ENCODE data around the gene KIT.

KIT gene

DNA sequence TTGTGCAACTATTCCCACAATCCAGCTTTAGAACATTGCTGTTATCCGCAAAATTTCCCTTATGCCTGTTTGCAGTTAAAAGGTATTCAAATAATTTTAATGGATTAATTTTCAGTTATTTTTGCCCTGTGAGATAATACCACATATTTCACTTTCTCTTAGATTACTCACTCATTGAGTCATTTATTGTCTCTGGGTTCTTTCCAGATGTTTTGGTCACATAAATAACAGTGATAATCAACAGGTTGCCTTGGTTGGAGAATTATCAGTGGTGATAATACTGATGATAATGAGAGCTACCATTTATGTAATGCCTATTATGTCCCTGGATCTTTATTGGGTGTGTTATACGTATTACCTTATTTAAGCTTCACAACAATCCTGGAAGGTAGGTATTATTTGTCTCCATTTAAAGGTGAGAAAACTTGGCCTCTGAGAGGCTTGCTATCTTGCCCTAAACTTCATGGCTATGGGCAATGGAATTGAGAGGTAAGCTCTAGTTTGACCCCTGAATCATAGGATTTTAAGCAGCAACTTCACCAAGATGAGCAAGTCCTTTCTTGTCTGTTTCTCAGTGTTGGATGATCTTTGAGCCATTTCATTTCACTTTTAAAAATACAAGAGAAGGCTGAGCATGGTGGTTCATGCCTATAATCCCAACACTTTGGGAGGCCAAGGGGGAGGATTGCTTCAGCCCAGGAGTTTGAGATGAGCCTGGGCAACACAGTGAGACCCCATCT, 87.4 kb downstream of the KIT start:
- DNase-seq (no peak), ATAC-seq (no peak)

DNA sequence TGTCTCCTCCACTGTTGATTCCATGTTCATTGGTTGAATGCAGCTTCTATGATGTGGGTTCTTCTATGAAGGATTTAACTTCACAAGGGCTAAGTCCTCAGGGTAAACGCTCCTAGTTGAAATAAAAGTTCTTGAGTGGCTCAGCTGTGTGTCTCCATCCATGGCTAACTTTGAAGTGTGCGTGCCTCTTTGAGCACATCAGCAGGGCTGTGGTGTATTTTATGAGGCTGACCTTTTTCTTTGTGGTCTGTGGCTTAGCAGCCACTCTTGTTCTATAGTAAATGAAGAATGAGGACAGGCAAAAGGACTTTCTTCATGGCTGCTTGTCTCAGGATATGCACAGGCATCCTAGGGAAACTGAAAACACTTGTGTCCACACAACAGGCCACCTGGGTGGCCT, 88.5 kb downstream of the KIT start:
- DNase-seq (peak; percentile 10), ATAC-seq (peak; percentile 80)

DNA sequence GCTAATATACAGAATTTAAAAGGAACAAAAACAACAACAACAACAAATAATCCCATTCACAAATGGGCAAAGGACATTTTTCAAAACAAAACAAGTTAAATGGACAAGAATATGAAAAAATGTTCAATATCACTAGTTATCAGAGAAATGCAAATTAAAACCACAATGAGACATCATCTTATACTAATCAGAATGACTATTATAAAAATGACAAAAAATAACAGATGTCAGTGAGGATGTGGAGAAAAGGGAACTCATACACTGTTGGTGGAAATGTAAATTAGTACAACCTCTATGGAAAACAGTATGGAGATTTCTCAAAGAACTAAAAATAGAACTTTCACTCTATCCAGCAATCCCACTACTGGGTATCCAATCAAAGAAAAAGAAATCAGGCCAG, 92.6 kb downstream of the KIT start:
- ATAC-seq (no peak), DNase-seq (no peak)

DNA sequence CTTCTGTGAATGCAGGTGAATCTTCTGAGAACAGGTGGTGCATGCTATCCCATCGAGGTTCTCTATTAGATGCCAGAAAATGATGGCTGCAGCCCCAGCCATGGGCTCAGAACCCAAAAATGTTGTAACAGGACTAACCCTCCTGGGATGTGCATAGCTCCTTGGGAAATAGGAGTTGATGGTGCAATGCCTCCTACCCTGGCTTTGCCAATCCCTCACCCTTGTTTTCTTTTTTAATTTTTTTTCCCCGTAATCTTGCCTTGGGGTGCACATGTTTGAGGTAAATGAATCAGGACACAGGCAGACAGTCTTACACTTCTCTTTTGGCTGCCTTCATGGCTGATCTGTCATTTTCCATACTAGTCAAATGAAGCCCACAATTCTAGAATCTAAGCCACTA, 96.6 kb downstream of the KIT start:
- no peak for DNase-seq
- ATAC-seq = no peak

DNA sequence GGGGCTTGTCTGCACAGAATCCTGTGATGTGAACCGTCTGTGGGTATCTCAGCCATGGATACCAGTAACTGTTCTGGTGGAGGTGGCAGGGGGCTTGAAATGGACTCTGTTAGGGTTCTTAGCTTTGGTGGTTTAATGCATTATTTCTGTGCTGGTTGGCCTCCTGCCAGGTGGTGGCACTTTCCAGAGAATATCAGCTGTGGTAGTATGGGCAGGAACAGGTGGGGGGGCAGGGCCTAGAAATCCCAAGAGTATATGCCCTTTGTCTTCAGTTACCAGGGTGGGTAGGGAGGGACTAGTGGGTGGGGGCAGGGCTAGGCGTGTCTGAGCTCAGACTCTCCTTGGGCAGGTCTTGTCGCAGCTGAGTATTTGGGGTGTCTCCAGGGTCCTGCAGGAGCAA, 106.7 kb downstream of the KIT start:
- DNase-seq = no peak
- ATAC-seq = no peak

DNA sequence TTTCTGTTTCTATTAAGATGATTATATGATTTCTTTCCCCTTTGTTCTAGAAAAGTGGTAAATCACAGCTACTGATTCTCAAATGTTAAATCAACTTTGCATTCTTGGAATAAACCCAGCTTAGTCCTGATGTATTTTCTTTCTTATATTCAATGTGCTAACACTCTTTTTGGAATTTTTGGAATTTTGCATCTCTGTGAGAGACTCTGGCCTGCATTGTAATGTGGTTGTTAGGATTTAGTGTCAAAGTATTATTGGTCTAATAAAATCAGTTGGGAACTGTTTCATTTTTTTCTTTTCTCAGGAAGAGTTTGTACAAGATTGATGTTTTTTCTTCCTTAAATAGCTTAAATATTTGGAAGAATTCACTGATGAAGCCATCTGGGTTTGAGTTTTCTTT, 109.6 kb downstream of the KIT start:
- no peak for DNase-seq
- ATAC-seq = no peak

DNA sequence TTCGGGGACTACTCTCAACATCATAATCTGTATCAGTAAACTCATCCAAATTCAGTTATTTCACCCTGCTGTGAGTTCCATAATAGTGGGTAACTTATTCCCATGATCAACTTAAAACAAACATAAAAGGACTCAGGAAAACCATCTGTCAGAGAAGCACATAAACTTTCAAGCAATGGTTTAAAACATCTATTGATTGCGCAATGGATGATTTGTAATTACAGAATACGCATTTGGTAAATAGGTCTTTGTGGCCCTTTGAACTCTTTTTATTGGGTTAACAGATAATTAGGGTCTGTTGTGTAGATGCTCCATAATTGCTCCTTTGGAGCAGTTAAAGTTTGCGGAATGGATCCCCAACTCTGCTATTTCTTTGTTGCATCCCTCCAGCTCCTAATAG, 115.3 kb downstream of the KIT start:
- DNase-seq = no peak
- no peak for ATAC-seq

DNA sequence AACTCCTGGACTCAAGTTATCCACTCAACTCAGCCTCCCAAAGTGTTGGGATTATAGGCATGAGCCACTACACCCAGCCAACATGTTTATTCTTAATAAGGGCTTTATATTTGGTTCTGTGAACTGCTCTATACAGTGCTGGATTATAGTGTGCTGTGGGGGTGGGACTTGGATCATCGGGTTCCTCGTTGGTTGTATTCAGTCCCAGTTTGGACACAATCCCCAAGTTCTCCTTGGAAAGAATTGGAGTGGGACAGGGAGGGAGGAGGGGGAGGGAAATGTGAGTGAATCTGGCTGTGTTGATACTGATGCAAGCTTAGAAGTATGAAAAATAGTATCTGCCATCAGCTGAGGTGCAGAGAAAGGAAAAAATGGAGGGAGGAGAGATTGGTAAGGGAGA, 121.3 kb downstream of the KIT start:
- ATAC-seq = no peak
- DNase-seq = no peak

DNA sequence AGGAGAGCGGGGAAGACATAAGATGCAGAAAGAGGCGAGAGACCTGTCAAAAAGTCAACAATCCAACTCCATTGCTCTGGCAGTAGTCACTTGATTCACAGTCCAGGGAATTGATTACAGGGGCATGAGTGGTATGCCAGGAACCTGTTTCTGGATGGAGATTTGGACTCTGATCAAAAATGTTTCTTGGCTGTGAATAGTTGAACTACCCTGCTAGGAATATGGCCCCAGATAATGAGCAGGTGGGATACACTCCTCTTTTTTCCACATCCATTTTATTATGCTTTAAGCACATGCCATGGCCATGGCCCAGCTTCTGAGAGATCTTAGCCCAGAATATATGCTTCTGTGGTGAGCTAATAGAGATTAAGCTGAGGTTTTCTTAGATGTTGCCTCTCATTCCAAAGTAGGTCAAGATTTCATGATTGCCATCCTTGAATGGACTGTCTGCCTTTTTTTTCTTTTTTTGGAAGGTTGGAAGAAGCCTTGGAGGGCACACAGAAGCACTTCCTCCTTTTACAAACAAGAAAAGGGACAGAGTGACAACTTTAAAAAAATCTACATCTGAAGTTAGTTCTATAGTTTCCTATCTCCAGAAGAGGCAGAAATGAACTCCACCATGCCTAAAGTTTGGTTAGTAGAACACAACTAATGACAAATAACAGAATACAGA, 121.9 kb downstream of the KIT start:
- no peak for DNase-seq
- no peak for ATAC-seq

DNA sequence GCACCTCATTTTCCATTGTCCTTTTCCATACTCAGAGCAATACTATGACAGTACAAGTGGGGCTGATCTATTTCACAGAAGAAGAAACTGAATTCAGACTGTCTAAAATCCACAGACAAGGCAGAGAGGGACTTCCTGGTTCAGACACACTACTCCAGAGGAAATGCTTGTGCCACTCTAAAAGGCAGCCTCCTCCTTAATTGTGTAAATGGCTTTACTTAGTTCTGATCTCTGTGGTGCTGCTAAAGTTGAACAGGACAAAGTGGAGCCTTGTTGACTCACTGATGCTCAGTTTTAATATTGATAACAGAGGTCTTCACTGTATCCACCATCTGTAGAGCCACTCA, 122.4 kb downstream of the KIT start:
- ATAC-seq (peak; percentile 9), DNase-seq (no peak)

DNA sequence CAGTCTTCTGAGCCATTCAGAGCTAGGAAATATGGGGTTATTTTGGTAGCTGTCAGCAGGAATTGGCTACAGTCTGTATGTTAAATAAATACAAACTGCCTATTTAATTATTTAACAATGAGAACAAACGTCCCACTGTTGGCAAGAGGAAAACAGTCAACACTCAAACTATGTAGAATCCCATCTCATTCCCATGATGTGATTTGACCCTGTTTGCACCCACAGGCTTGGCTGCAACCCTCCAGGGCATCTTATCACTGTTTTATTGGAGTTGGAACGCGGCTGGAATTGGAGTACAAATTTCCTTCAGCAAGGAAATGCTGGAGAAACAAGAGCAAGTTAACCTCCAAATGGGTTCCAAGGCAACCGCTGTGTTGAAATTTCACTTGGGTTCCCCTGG, 124.0 kb downstream of the KIT start:
- ATAC-seq (no peak), DNase-seq (no peak)

DNA sequence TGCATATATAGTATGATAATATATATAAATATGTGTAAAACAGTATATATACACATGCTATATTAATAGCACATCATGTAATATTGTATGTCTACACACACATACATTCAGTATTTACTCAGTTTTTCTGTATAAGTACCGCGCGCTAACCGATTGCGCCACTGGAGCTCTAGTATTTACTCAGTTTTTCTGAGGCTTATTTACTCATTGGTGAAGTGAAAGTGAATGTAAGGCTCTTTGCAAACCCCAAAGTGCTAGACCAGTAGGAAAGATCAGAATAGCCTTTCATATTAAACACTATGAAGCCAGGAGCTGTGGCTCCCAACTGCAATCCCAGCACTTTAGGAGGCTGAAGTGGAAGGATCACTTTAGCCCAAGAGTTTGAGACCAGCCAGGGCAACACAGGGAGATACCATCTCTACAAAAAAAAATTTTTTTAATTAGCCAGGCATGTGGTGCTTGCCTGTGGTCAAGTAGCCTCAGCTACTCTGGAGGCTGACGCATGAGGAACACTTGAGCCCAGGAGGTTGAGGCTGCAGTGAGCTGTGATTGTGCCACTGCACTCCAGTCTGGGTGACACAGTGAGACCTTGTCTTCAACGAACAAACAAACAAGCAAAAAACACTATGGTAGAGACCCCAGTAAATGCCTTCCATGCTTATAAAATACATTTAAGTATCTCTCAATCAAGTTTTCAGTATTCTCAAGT, 125.8 kb downstream of the KIT start:
- DNase-seq (no peak), ATAC-seq (no peak)

DNA sequence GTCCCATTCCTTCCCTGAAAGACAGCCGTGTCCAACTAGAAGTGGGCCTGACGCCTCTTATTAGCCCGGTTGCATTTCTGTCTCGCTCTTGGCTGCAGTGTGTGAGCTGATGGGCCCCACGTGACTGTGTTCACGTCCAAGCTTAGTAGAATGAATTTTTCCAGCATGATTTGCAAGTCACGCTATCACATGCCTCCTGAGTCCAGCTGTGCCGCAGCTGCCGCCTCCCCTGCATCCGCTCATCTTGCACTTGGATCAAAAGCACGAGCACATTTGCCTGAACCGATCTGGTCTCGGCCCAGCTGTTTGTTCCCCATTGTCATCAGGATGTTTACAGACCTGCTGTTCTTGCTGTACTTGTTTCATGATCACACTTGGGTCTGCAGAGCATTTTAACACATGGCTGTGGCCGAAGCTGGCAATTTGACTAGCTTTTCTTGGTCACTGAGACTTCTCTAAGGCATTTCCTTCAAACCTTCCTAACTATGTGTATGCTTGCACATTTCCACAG, 126.5 kb downstream of the KIT start:
- ATAC-seq = no peak
- no peak for DNase-seq
